Measurements from ENCODE around the gene SNAP29.
"Not testable (repeated sequence)": the region's sequence is repeated elsewhere in the genome, so short reads cannot be mapped to it uniquely, and the experiment has no call there.

SNAP29 gene

GRCh38 chr22:20834725-20835124, 24.1 kb upstream of the SNAP29 start:
- no peak overlapping the region for H3K4me3 ChIP-seq (ENCODE audit: control insufficient read depth, low read depth, low read length)
- TF ChIP-seq CTCF (IDR thresholded peaks at IDR 0.05; ENCODE audit: control insufficient read depth, insufficient read depth, low read depth, low read length, missing control alignments), result no peak
- no peak for DNase-seq (ENCODE audit: low read depth)

DNA sequence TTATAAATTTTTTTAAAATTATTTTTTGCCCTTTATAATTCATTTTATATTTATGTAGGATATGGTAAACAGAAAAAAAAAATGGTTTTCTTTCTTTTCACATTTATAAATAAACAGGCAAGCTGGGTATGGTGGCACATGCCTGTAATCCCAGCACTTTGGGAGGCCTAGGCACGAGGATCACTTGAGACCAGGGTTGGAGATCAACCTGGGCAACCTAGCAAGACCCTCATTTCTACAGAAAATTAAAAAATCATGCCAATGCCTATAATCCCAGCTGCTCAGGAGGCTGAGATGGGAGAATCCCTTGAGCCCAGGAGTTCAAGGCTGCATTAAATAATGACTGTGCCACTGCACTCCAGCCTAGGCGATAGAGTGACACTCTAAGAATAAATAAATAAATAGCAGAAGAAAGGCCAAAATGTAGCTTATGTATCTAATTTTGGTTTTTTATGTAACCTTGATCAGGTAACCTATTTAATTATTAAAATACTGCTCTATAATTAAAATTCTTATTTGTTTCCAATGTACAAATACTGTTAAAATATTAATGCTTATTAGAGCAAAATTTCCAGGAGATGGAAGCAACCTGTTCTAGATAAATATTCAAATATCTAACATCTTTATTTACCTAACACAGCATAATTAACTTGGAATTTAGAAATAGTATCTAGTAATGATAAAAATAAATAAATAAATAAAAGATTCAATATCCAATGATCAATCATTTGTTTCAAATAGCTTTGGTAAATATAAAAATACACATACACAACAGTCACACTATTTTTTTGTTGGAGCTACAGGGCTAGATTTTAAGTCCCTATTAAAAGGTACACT, 21.6 kb upstream of the SNAP29 start:
- H3K4me3 ChIP-seq (ENCODE audit: control insufficient read depth, low read depth, low read length), result no peak overlapping the region
- no peak for TF ChIP-seq CTCF (IDR thresholded peaks at IDR 0.05; ENCODE audit: control insufficient read depth, insufficient read depth, low read depth, low read length, missing control alignments)
- DNase-seq (ENCODE audit: low read depth), result no peak

DNA sequence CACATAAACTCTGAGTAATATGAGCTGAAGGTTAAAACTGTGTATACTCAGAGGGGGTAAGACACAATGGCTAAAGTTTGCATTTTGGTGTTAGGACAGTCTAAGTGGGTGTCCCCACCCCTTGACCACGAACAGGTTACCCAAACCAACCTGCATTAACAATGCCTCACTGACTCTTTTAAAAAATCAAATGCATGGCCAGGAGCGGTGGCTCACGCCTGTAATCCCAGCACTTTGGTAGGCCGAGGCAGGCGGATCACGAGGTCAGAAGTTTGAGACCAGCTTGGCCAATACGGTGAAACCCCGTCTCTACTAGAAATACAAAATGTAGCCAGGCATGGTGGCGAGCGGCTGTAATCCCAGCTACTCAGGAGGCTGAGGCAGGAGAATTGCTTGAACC, 19.5 kb upstream of the SNAP29 start:
- H3K4me3 ChIP-seq (ENCODE audit: control insufficient read depth, low read depth, low read length), result not testable (repeated sequence)

DNA sequence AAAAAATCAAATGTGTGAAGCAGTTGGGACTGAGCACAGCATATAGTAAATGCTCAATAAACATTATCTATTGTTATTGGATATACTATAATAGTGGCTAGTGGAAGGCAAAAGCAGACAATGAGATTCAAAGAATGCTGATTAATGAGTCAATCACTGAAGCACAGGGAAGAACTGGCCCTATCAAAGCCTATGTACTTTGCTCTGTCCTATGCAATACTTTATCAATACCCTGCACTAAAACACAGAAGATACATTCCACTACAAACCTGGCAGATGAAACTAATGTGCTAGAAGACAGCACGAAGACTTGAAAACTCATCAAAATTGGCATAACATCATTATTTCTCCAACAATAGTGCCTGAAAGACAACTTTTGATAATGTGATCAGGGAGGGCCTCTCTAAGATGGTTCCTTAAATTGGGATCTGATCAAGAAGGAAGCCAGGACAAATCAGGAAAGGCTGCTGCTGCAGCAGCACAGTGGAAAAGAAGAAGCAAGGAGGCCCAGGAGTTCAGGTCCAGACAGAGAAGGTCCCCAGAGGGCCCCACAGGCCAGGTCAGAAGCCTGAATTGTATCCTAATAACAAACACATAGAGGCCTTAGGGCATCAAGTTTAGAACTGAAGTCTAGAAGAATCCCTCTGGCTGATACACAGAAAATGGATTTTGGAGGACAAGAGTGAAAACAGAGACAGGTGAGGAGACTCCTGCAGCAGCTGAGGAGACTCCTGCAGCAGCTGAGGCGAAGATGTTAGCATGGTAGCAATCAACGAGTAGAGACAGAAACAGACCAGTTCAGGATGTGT, 18.8 kb upstream of the SNAP29 start:
- TF ChIP-seq CTCF (IDR thresholded peaks at IDR 0.05; ENCODE audit: control insufficient read depth, insufficient read depth, low read depth, low read length, missing control alignments), result no peak
- DNase-seq (ENCODE audit: low read depth), result no peak
- H3K4me3 ChIP-seq (ENCODE audit: control insufficient read depth, low read depth, low read length), result no peak overlapping the region

More for the DNA sequence above, 19.5 kb upstream of the SNAP29 start:
- not testable (repeated sequence) for DNase-seq (ENCODE audit: low read depth)

- H3K4me3 ChIP-seq (ENCODE audit: control insufficient read depth, low read depth, low read length), result no peak overlapping the region
- no peak for DNase-seq (ENCODE audit: low read depth)
- no peak for TF ChIP-seq CTCF (IDR thresholded peaks at IDR 0.05; ENCODE audit: control insufficient read depth, insufficient read depth, low read depth, low read length, missing control alignments)
Observed at GRCh38 chr22:20840646-20841371, 18.0 kb upstream of the SNAP29 start.

DNA sequence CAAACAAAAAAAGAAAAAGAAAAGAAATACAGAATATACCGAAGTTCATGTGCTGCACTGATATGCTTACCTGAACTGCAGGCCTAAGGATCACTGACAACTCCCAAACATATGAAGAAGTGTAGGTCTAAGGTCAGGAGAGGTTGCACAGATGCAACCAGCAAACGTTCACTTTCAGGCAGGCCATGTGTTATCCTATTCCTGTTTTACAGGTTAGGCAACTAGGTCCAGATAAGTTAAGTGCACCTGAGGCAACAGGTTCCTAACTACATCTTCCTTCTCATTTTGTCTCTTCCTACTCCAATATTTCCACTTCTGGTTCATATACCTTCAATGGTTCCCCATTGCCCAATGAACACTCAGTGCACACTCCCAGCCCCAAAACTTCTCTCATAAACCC, 15.3 kb upstream of the SNAP29 start:
- H3K4me3 ChIP-seq (ENCODE audit: control insufficient read depth, low read depth, low read length), result no peak overlapping the region
- TF ChIP-seq CTCF (IDR thresholded peaks at IDR 0.05; ENCODE audit: control insufficient read depth, insufficient read depth, low read depth, low read length, missing control alignments), result no peak
- no peak for DNase-seq (ENCODE audit: low read depth)

Measured in AG09309 (cell line).